ENCODE data around the gene NUDCD3. TPM values are rescaled to one million over a fixed set of nuclear protein-coding genes. Genes with fewer than 3 reads are reported as not detected.

The NUDCD3 gene
- total RNA-seq, 1 experiment from 2014 or later: 53.4 TPM

GRCh38 chr7:44368455-44368854 lies 122.0 kb downstream of the NUDCD3 start:
- no peak for DNase-seq (ENCODE audit: low spot score)

DNA sequence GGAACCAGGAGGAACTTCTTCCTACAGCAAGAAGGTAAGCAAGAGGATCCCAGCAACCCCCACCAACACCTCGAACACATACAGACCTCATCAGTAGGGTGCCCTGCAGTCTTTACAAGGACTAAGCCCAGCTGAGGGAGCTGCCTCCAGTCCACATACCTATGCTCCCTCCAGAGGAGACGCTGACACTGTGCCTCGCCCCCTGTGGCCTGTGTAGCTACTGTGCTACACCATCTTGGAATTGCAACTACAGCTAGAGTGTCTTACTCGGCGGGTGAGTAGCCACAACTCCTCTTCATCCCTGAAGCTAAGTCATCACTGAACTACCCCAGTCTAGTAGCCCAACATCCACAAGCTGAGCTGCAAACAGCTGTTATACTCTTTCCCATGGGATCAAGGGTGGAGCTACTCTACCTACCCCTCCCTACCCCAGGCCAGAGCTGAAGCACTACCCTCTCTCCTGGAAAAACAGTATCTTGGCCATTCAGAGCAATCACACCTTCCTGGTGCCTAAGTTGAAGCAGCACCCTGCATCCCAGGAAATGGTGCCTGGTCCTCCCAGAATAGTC lies 122.9 kb downstream of the NUDCD3 start:
- DNase-seq (ENCODE audit: low spot score): no peak

- DNase-seq (ENCODE audit: low spot score): no peak
Measured at GRCh38 chr7:44366986-44367385, 123.5 kb downstream of the NUDCD3 start.

- DNase-seq (ENCODE audit: low spot score): no peak
Measured at GRCh38 chr7:44353668-44354067, 136.8 kb downstream of the NUDCD3 start.

- no peak for DNase-seq (ENCODE audit: low spot score)
Measured at GRCh38 chr7:44348851-44349781, 141.3 kb downstream of the NUDCD3 start.

DNA sequence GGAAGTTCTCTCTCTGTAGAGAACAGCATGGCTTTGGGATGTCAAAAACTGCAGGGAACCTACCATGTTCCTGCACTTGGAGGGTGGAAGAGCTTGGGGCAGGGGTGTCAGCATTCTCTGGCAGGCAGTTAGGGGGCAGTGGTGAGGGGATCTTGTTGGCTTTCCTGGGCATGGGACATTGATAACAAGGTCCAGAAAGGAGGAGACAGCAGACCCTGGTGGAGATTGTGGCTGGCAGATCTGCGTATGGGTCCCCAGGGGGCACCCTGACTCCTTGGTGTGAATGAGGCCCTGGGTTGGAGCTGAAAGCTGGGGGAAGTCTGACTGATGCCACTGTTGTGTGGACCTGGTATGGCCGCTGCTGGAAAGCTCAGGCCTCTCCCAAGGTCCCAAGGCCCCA lies 142.2 kb downstream of the NUDCD3 start:
- peak; percentile 44 for DNase-seq (ENCODE audit: low spot score)

DNA sequence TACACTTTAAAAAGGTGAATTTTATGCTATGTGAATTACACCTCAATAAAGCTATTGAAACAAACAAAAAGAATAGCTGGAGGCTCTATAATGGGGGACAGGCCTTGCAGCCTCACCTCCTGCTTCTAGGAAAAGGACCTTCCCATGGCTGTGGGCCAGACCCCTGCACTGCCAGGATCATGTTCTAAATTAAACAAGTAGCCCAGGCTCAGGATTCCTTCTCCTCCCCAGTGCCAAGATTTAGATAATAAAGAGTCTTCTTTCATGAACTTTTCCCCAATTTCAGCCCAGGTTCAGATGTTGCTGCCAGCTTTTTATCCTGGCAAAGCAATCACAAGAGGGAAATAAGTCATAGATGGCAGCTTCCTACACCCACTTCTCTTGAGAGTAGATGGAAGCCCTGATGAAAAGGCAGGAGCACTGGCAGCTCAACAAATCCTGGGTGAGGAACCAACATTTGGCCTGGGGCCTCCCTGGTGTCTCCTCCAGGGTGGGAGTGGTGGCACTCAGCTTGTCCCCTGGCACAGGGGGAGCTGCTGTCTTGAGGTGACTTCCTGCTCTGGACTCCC lies 142.8 kb downstream of the NUDCD3 start:
- DNase-seq (ENCODE audit: low spot score): no peak

DNA sequence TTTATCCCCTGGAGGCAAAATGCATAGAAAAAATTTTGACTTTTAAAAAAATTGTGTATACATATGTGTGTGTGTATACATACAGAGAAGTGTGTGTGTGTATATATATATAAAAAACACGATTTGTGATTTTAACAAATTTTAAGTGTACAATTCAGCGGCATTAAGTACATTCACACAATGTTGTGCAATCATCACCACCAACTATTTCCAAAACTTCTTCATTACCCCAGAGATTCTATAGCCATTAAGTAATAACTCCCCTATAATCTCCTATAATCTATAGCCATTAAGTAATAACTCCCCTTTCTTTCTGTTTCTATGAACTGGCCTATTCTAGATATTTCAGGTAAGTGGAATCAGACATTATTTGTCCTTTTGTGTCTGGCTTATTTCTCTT lies 144.4 kb downstream of the NUDCD3 start:
- no peak for DNase-seq (ENCODE audit: low spot score)

GRCh38 chr7:44341401-44341800 lies 149.1 kb downstream of the NUDCD3 start:
- no peak for DNase-seq (ENCODE audit: low spot score)

- DNase-seq (ENCODE audit: low spot score): no peak
Measured at GRCh38 chr7:44338600-44338999, 151.9 kb downstream of the NUDCD3 start.

GRCh38 chr7:44336491-44336890 lies 154.0 kb downstream of the NUDCD3 start:
- no peak for DNase-seq (ENCODE audit: low spot score)

DNA sequence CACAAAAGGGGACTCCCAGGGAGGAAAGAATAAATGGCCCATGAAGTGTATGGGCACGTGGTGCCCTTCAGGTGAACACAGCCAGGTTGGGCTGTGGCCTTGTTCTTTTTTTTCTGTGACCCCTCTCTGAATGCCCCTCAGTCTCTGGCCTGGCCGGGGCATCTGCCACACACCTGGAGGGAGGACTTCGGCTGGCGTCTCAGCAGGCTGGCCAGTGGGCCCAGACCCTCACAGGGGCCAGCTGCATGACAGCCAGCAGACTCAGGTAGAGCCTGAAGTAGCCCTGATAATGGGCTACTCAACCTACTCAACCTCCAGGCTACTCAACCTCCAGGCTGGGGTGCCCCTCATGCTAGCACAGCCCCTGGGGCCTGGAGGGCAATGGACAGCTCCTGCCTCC lies 155.3 kb downstream of the NUDCD3 start:
- DNase-seq (ENCODE audit: low spot score): no peak

- DNase-seq (ENCODE audit: low spot score): no peak
Measured at GRCh38 chr7:44334734-44335097, 155.7 kb downstream of the NUDCD3 start.

DNA sequence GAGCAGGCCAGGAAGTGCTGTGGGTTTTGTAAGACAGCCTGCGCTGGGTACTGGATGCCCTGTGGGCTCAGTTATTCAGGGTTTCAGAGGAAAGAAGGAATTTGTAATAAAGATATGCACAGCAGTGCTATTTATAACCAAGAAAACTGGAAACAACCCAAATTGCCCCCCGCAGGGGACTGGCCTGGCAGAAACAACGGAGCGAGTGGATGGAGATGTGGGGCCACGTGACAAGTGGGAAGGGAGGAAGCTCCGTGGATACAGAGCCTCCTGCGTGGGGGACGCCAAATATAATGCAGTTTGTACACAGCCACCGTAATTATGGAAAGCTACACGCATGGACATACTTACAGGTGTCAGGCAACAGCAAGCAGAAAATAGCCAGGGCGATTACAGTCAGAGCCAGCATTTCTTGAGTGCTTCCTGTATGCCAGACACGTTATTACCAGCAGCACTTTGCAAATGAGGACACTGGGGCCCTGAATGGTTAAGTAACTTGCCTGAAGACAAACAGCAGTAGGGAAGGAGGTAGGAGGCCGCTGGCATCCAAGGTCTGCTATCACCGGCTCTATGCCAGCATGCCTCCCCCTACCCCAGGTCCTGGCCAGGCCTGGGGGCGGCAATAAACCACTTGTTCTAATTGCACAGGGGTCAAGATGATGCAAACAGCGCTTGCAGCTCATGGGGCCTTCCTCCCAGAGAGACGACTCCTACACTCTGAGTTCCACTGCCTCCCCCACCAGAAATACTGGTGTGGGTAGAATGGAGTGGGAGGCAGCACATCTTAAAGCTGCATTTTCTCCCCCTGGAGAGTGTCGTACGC lies 156.3 kb downstream of the NUDCD3 start:
- no peak for DNase-seq (ENCODE audit: low spot score)

DNA sequence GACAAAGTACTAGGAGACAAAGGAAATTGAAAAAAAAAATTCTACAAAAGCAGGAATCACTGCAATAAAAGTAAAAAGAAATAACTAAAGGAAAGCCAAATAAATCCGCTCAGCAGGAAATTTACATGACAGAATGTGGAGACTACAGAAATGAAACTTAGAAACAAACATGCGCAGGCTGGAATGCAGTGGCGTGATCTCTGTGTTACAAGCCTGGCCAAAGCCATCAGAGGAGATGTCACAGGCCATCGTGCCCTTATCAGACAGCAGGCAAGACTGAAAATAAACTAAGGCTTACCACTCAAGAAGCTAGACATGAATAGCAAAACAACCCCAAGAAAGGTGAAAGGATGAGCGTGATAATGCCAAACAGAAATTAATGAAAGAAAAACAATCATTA lies 158.8 kb downstream of the NUDCD3 start:
- DNase-seq (ENCODE audit: low spot score): no peak

DNA sequence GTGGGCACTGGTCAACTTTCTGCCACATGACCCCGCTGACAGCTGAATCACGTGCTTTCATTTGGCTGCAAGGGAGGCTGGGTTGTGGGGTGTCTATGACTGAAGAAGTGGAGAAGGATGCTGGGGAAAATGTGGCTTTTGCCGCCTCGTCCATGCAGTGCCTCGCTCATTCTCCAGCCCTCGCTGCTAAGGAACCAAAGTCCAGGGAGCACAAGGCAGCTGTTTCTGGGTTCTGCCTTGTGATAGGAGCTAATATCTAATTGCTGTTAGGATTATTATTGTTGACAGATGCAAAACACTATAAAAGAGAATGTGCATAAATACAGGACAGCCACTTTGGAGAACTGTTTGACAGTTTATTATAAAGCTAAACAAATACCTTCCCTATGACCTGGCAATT lies 160.1 kb downstream of the NUDCD3 start:
- DNase-seq (ENCODE audit: low spot score): no peak

DNA sequence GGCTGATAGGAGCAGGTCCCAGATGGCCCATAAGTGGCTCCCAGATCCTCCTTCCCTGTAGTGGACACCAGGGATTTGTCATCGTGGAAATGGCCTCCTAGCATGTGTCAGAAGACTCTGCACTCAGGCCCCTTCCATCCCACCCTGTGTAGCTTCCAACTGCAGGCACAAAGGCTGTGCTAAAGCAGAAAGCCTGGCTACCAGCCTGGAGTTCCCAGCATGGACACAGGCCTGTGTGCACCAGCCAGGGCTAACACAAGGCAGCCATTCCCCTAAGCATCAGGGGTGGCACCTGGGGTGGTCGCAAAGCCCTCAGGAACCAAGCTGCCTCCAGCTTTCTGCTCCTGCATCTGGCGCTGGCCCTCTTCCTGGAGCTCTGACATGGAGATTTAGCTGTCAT lies 160.6 kb downstream of the NUDCD3 start:
- DNase-seq (ENCODE audit: low spot score): no peak

Small RNA genes lying within 50 kb of the gene (small RNA-seq; reads per million reads assigned to genes)
- not detected for gene RNU6-1097P

Other genes starting within 250 kb of the NUDCD3 start
- 1.8 and 1.9 TPM in 2 replicates for gene CAMK2B, start 165.1 kb downstream of the NUDCD3 start, total RNA-seq (2014; rRNA removed; shearing (Covaris generic))
- 0.13 and 0.31 TPM in 2 replicates for gene NPC1L1, start 50.7 kb upstream of the NUDCD3 start, total RNA-seq (2014; rRNA removed; shearing (Covaris generic))
- gene DDX56, start 83.2 kb upstream of the NUDCD3 start, total RNA-seq (2014; rRNA removed; shearing (Covaris generic)): 147 and 164 TPM in 2 replicates
- 119 and 134 TPM in 2 replicates for gene TMED4, start 91.6 kb upstream of the NUDCD3 start, total RNA-seq (2014; rRNA removed; shearing (Covaris generic))
- gene OGDH, start 116.0 kb upstream of the NUDCD3 start, total RNA-seq (2014; rRNA removed; shearing (Covaris generic)): 72.0 and 81.6 TPM in 2 replicates

Data from HT-29 (cell line).